RCC 7860 (cell line): Measurements from ENCODE around the gene ZBTB46.
"Not testable (repeated sequence)": the region's sequence is repeated elsewhere in the genome, so short reads cannot be mapped to it uniquely, and the experiment has no call there.

Experiments used
- DNase-seq: peaks from one replicate; pipeline ENCODE4 v3.0.0-alpha.2; 2015; ENCODE audit warnings: low spot score
- FAIRE-seq: peaks from 2 replicates; lab custom pipeline; 2012; peaks lifted over from hg19 to GRCh38; lab: Jason Lieb, UNC

ZBTB46 gene

DNA sequence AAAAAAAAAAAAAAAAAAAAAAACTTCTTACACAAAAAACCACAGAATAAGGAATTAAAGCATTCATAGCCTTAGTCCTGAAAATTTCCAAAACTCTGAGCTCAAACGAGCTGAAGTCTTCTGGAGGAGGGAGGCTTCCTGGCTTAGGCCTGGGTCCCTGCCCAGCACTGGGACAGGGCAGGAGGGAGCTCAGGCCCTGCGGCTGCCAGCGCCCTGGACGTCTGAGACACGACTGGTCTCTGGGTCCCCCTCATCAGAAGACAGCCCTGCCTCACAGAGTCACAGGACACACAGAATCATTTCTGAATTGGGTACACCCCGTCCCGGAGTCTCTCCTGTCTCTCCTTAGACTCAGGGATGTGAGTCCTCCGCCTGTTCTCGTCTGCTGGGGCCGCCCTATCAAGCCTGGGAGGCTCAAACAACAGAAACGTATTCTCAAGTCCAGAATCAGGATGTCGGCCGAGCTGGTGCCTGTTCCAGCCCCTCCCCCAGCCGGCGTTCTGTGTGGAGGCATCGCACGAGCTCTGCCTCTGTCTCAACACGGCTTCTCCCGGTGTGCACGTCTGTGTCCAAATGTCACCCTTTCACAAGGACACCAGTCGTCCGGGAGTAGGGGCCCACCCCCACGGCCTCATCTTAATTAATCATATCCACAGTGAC, 39.4 kb downstream of the ZBTB46 start:
- DNase-seq (no peak), FAIRE-seq (no peak)

DNA sequence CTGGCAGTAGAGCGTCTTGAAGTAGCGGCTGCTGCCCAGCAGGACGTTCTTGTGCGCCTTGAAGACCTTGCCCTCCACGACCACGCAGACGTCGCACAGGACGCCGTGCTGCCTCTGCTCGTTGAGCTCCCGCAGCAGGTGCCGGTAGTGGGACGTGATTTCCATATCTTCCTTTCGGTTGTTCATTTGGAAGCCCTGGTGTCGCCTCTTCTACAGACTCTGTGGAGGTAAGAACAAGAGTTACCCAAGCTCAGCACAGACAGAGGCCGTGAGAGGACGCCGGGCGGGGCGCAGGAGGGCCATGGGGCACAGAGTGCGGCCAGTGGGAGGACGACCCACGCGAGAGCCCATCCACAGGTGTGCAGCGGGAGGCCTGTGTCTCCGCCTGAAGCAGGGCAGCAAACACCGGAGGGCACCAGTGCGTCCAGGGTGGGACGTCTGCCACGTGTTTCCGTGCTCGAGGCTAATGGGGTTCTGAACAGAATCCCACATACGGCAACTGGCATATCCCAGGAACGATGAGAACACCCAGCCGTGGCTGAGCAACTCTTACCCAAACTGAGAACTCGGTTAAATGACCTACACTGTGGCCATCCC, 40.4 kb downstream of the ZBTB46 start:
- DNase-seq (no peak), FAIRE-seq (no peak)

DNA sequence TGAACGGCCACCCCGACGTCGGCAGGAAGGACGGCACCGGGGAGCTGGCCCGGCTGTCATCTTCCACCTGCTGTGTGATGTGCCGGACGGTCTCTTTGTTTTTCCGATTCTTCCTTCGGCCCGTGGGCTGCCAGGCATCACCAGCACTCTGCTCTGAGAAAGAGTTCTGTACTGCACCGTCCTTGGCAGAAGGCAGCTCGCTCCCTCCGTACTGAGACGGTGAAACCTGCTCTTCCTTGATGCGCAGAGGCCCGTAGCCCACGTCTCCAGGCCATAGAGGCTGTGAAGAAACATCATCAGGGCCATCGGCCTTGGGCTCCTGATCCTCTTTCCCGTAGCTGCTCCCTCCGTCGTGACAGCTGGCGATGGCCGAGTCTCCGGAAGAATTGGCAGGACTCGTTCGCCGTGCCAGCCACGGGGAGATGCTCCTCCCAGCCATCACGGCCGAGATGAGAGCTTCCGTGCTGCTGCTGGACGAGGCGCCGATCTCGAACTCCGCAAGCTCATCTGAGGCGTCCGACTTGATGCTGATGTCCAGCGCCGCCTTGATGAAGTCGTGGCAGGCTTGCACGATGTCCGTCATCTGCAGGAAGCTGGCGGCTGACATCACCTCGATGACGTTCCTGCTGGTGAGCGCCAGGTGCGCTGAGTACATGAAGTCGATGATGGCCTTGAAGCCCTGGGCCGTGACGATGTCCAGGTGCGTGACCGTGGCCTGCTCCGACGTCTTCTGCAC, 41.1 kb downstream of the ZBTB46 start:
- DNase-seq = no peak
- FAIRE-seq = no peak

DNA sequence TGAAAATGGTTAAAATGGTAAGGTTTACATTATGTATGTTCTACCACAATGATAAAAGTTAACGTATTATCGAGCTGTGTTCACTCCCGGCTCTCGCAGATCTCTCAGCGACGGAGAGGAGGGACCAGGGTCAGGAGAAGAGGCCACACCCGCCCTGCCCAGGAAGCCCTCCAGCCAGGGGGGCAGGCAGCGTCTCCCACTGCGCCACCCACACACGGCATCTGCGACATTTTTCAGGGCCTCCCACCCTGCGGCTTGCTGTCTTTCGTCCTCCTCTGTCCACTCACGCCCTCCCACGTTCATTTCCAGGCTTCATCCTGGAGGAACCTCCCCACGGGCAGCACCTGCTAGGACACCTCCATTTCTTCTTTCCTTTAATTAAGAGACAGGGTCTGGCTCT, 43.3 kb downstream of the ZBTB46 start:
- FAIRE-seq = no peak
- no peak for DNase-seq

DNA sequence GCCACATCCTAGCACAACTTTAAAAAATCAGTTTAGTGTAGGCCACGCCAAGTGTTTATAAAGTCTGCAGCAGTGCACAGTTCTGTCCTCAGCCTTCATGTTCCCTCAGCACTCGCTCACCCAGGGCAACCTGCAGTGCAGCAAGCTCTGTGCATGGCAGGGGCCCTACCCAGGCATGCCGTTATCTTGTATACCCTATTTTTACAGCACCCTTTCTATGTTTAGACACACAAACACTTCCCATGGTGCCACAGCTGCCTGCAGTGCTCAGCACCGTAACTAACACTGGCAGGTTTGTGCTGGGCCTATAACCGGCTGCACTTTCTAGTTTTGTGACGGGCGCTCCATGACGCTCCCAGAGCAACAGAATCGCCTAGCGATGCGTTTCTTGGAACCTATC, 43.8 kb downstream of the ZBTB46 start:
- FAIRE-seq (no peak), DNase-seq (no peak)

DNA sequence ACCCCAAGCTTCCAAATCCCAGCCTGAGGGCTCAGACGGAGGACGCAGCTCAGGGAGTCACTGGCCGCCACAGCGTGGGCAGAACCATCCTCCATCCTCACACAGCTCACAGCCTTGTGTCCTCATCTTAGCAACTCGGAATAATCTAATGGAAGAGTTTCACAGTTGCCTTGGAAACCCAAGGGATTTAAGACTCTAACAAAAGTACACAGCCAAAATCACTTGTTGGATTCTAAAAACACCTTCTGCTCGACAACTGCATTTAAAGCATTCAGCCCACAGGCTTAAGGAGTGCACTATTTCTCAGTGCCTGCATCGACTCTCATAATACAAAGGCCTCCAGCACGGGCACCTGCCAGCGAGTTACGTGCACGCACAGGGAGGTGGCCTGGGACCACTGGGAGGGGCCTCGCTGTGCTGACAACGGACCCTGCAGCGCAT, 45.4 kb downstream of the ZBTB46 start:
- DNase-seq (no peak), FAIRE-seq (no peak)

DNA sequence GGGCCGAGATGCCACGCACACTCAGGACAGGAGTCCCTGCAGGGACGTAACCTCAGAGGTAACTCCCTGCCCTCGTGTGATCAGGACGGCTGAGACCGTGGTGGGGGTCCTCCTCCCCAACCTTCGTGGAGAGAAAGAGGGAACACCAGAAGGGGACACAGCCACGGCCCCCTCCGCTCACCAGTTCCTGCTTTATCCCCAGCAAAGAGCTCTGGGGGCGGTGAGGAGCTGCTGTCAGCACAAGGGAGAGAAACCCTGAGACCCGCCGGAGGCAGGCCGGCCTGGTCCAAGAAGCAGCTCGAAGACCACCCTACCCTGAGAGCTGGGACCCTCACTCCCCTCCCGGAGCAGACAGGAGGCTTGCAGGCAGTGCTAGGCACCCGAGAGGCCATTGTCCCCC, 47.1 kb downstream of the ZBTB46 start:
- DNase-seq = no peak
- no peak for FAIRE-seq

DNA sequence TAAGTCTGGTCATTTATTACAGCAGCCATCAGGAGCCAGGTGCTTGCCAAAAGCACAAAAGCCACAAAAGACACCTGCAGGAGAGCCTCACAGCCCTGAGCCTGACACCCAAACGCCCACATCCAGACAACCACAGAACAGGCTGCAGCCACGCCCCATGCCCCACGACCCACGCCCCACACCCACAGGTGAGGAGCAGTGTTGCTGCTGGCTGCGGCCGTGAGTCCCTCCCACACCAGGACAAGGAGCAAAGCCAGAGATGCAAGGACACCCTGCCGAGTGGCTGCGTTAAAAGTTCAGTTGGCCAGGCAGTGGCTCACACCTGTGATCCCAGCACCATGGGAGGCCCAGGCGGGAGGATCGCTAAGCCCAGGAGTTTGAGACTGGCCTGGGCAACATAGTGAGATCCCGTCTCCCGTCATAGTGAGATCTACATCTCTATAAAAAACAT, 48.5 kb downstream of the ZBTB46 start:
- no peak for DNase-seq
- FAIRE-seq = no peak

DNA sequence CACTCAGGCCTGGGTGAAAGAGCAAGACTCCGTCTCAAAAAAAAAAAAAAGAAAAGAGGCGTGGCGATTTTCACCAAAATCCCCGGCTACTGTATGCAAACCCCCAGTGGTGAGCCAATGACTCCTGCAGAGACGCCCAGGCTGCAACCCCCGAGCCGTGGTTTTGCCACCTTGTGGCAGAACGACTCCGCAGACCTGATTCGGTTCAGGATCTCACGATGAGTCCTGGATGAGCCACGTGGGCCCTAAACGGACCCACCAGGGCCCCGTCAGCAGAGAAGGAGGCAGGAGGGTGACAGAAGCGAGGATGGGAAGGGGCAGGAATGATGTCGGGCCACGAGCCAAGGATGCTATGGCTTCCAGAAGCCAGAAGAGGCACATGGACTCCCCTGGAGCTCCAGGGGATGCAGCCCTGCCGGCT, 49.0 kb downstream of the ZBTB46 start:
- DNase-seq = no peak
- no peak for FAIRE-seq

DNA sequence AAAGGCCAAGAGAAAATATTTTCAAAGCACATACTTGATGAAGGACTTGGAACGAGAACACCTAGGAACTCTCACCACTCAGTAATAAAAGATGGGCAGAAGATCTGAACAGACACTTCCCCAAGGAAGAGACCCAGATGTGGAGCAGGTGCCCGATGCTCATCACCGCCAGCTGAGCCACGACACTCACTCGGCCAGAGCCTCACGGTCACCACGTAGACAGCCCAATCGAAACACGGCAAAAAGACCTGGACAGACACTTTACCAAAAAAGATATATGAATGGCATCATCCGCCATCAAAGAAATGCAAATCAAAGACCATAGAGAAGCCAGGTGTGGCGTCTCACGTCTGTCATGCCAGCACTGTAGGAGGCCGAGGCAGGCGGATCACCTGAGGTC, 49.9 kb downstream of the ZBTB46 start:
- DNase-seq (no peak), FAIRE-seq (no peak)

DNA sequence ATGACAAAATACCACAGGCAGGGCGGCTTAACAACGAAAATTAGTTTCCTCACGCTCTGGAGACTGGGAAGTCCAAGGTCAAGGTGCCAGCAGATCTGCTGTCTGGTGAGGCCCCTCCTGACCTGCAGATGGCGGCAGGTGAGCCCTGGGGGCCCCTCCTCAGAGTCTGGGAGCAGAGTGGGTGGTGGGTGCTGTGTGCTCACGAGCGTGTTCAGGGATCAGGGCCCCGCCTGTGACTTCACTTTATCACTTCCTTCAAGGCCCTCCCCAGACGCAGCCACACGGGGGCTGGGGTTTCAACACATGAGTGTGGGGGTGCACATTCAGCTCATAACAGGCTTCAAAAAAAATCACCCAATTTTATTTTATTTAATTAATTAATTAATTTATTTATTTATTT, 52.2 kb downstream of the ZBTB46 start:
- DNase-seq (no peak), FAIRE-seq (no peak)

DNA sequence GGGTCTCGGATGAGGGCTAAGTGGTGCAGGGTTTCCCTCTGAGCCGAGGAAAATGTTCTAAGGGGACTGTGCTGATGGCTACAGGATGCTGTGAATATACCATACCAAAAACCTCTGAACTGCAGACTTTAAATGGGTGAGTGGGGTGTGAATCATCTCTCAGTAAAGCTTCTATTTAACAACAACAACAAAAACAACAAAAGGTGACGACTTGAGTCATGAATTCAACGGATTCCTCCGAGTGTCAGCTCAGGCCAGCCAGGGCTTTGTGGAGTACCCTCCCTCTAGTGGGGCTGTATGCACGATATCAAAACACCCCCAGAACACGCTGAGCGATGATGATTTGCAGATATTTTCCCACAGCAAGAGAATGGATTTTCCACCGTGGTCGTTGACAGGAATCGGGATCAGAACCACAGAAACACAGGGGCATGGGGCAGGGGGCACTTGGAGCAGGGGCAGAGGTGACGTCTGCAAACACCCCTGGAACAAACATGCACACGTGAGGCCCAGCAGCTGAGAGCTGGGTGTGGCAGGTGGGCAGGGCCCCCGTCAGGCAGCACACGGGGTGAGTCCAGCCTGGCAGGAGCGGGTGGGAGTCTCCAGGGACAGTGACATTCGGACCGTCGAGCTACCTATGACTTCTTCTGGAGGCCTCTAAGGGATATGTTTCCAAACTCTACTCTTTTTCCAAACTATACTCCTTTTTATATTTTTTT, 52.9 kb downstream of the ZBTB46 start:
- no peak for FAIRE-seq

DNA sequence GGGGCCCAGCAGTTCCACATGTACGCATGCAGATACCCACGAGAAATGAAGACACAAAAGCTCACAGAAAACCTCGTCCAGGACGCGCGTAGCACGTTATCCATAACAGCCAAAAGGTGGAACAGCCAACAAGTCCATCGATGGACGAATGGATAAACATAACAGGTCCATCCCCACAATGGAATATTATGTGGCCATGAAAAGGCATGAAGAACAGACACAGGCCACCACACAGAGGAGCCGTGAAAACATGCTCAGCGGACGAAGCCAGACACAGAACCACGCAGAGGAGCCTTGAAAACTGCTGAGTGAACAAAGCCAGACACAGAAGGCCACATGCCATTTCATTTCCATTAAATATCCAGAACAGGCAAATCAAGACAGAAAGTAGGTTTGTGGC, 53.5 kb downstream of the ZBTB46 start:
- no peak for DNase-seq
- no peak for FAIRE-seq

More for the DNA sequence above, 52.9 kb downstream of the ZBTB46 start:
- no peak for DNase-seq

DNA sequence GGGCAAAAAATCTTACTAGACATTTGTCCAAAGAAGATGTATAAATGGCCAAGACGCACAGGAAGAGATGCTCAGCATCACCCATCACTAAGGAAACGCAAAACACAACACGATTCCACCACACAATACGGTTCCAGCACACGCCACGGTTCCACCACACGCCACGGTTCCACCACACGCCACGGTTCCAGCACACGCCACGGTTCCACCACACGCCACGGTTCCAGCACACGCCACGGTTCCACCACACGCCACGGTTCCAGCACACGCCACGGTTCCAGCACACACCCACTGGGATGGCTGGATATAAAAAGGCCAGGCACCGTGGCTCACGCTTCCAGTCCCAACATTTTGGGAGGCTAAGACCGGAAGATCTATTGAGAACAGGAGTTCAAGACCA, 54.2 kb downstream of the ZBTB46 start:
- not testable (repeated sequence) for FAIRE-seq

DNA sequence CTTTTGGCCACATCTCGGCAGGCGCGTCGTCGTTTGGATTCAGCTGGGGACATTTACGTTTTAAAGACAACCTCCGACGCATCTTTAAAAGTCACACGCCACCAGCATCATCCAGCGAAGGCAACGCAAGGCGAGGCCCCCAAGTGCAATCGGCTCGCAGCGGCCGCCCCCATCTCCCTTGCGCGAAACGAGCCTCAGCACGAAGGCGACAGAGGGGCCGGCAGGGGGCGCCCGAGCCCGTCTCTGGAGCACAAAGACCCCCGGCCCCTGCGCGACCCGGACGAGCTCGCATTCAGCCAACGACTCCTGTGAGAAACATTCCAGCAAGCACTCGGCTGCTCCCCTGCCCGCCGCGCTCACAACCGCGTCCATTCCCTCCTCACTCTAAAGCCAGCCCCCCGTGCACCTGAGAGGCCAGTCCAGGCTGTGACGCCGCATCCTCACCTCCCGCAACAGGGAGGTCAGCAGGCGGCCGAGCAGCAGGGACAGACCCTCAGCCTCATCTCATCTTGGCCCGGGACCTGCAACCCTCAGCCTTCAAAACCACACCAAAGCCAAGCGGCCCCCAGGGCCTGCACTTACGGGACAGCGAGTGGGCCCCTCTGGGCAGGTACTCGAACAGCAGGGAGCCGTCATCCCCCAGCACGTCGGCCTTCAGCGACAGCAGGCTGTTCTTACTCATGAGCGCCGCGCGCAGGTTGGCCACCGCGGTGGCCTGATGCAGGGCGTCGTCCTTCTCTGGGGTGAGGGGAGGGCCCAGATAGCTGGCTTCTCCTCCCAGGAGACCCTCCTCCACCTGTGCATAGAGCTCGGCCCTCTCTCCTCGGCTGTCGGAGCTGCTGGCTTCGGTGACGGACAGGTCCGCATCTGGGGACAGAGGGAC, 55.7 kb downstream of the ZBTB46 start:
- FAIRE-seq (no peak), DNase-seq (no peak)

More for the DNA sequence above, 54.2 kb downstream of the ZBTB46 start:
- DNase-seq = not testable (repeated sequence)

DNA sequence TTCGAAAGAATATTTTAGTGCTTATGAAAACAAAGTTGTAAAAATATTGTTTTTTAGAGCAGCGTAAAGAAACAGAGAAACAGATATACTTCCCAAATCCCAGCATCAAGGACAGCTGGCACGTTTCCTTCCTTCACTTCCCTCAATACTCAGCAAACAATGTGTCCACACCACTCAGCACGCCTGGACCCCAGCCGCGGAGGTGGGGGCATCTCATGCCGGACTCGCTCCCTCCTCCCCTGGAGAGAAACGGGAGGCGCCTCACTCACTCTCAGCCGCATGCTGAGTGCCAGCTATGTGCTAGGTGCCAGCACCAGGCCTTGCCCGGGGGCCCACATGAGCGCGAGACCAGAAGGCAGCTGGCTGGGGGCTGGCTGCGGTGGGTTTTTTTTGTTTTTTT, 56.8 kb downstream of the ZBTB46 start:
- no peak for FAIRE-seq

DNA sequence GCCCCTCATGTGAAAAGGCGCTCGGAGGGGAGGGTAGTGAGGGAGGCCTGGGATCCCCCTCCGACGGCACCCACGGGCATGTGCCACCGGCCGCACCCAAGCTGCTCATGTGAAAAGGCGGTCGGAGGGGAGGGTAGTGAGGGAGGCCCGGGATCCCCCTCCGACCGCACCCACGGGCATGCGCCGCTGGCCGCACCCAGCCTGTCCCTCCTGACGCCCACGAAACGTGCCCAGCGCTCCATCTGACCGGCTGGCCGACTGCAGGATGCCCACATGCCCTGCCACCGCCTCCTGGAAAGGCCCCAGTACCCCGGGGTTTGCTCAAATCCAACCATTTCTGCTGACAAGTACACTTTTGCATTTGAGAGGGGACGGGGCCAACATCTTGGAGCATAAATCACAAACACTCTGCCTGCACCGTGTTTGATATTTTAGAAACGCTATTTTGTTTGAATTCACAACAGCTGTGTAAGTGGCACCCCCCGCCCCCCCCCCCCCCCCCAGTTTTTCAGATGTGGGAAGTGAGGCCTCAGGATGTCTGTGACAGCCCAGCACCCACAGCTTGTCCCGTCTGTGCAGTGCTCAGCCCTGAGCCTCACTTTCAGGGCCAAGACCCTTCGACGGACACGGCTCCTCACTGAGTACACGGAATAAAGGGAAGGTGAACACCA, 57.4 kb downstream of the ZBTB46 start:
- no peak for DNase-seq

More for the DNA sequence above, 56.8 kb downstream of the ZBTB46 start:
- no peak for DNase-seq

DNA sequence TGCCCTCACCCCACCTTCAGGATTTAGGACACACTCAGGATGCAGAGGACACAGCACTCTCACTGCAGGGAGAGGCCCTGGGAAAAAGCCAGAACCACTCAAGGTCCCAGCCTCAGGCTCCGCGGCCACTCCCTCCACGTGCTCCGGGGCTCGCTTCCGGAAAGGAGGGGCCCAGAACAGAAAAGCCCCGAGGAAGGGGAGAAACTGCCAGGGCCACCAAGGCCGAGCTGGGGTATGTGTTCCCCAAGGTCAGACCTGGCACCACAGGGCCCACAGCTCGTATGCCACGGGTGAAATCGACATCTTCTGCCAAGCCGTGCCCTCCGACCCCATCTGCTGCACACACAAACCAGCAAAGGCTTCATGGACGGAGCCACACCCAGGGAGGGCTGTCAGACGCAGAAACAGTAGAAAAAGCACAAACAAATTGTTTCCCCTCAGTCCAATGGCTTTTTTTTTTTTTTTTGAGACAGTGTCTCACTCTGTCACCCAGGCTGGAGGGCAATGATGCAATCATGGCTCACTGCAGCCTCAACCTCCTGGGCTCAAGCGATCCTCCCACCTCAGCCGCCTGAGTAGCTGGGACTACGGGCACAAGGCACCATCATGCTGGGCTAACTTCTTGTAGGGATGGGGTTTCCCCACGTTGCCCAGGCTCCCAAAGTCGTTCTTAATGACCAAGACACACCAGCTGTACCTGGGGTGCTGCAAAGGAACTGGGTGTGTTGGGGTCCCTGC, 58.1 kb downstream of the ZBTB46 start:
- no peak for DNase-seq
- FAIRE-seq = no peak

More for the DNA sequence above, 57.4 kb downstream of the ZBTB46 start:
- no peak for FAIRE-seq

DNA sequence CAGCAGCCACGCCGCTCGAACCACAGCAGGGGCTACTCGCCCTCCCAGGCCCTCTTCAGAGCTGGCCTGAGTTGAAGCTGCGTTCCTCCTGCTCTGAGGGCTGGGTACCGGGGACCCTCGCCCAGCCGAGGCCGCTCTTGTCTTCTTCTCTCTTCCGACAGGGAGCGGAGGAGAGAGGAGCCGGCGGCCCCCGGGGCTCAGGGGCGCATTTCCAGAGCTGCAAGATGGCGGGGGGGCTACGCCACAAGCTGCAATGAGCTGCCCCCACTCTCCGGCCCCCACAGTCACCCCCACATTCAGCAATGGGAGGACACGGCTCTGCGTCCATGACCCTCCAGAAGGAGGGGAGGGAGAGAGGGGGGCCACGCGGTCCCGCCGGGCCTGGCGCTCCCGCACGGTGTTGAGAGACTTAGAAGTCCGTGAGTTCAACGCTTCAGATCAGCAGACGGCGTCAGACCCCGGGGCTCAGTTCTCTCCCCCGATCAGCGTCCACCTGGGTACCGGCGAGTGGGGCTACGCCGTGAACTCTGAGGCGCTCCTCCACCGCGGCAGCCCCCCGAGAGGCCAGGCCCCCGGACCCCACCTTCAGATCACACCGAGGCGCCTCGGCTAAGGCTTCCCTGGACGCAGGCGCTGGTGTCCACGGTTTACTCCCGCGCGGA, 59.9 kb downstream of the ZBTB46 start:
- FAIRE-seq (no peak), DNase-seq (no peak)
